GM12872 (cell line): ENCODE results near the gene ARRDC4.

Experiments
- TF ChIP-seq, protein P1 (sequence below): IDR thresholded peaks from 3 replicates; pipeline ENCODE4 v1.5.1; 2011; ENCODE audit warnings: low read depth, mild to moderate bottlenecking, low read length, moderate library complexity; ENCODE audit not compliant: insufficient read depth

The ARRDC4 gene

DNA sequence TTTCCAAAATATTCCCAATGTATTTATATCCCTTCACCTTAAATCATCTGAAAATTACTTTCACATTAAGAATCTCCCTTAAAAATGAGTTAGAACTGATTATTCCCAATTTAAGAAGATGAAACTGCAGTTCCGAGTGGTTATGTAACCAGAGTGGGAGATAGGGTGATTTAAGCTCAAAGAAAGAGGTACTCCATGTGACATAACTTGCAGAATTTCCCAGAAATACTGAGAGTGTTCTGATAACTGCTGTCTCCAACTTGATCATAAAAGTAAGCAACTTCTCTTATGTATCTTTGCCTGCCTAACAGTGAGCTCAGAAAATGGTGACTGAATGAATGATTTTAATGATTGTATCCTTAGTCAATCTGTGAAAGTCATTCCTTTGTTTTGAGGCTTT, 32.3 kb downstream of the ARRDC4 start:
- TF ChIP-seq, protein P1, sequence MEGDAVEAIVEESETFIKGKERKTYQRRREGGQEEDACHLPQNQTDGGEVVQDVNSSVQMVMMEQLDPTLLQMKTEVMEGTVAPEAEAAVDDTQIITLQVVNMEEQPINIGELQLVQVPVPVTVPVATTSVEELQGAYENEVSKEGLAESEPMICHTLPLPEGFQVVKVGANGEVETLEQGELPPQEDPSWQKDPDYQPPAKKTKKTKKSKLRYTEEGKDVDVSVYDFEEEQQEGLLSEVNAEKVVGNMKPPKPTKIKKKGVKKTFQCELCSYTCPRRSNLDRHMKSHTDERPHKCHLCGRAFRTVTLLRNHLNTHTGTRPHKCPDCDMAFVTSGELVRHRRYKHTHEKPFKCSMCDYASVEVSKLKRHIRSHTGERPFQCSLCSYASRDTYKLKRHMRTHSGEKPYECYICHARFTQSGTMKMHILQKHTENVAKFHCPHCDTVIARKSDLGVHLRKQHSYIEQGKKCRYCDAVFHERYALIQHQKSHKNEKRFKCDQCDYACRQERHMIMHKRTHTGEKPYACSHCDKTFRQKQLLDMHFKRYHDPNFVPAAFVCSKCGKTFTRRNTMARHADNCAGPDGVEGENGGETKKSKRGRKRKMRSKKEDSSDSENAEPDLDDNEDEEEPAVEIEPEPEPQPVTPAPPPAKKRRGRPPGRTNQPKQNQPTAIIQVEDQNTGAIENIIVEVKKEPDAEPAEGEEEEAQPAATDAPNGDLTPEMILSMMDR: no peak

DNA sequence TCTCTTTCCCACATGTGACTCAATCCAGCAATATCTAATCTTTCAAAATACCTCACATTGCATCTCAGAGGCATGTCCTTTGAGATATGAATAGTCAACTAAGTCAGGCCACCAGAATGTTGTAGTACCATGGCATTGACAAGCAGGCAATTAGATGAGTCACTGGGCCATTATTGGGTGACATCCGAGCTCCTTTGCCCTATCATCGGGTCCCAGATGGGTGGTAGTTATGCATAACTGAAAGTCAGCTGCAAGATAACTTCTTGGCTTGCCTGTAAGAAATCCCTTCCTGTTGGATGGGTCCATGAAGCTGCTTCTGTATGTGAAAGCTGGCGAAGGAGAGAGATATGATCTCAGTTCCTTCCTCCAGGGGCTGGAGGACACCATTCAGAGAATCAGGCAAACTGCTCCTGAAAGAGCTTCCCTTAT, 32.8 kb downstream of the ARRDC4 start:
- TF ChIP-seq, protein P1: no peak

DNA sequence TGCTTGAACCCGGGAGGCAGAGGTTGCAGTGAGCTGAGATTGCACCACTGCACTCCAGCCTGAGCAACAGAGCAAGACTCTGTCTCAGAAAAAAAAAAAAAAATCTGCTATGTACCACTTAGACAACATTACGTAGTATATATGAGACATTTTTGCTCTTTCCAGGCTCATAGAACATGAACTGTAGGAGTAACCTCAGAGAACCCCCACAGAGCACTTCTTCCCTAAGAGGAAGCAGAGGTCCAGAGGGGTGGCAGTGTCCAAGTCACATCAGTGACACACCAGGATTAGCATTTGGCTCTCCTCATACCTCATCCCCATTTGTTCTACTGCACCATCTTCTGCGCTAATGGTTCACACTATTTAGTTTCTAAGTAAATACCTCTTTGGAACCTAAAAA, 33.7 kb downstream of the ARRDC4 start:
- TF ChIP-seq, protein P1: no peak

DNA sequence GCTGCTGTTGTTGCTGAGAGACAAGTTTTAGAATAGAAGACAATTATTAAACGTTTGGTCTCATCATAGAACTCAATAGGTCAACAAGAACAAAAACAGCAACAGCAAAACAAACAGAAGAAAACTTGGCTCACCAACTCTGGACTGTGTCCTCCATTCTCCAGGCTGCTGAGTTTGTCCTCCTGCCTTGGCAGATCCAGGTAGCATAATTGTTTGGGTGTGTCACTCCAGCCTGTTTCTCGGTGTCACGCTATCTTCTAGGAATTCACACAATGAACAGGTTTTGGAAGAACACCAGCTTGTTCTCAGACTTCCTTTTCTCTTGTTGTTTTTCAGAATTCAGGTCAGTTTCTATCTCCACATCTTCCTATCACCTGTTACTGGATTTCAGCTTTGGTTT, 34.7 kb downstream of the ARRDC4 start:
- TF ChIP-seq, protein P1: no peak

DNA sequence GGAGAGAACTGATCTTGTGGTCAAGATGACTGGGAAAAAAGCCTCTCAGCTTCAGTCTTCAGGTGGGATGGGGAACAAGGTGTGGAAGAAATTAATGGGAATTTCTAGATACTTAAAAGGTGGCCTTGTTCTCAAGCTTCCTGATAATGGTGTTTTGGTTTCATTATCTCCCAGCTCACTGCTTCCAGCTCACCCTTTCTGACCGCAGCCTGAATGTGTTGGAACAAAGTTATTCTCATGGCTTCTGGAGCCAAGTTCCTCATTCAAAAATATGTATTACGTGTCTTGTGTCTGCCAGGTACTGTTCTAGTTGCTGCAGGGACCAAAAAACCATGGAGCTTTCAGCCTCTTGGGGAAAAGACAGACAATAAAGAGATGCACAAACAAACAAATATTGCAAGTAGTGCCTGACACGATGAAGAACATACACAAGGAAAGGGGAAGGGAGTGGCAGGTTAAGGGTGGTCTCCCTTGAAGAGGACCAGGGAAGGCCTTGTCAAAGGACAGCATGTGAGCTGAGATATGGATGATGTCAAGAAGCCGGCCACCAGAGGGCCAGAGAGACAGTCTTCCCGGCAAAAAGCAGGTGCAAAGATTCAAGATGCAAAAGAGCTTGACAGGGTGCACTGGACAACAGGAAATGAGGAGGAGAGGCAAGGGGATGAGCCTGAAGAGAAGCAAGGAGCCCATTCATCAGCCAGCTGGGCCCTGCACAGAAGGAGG, 35.5 kb downstream of the ARRDC4 start:
- TF ChIP-seq, protein P1: peak; percentile 35; the same call in 1 of the 3 replicates

DNA sequence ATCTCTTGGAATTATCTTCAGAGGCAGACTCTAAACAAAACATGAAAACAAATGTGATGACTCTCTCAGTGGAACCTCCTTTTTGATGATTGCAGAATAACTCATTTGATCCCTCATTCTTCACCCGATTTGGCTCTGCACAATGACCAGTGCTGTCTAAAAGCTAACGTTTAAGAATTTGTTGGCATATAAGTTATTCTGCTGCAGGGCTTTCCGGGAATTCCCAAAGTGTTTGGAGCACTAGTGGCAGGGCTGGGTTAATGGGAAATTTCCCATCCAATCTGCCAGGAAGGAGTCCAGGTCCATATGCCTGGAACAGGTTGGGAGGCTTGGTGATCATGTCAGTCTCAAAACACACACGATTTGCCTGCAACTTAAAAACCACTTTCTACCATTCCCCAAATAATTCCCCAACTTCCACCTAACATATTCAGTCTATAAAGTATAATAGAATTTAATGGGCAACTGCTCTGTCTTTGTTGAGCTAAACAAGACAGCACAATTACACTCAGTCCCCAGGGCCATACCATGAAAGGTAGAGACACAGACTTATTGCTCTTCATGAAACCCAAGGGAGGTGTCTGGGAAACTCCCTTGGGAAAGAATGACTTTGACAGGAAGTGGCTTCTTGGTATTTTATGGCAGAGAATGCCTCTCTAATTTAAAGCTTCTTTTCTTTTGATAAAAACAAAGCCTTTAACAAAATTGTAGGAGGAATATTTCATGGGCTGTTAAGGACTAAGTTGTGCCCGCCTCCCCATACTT, 38.0 kb downstream of the ARRDC4 start:
- TF ChIP-seq, protein P1: no peak

GRCh38 chr15:98000249-98001203, 40.0 kb downstream of the ARRDC4 start:
- TF ChIP-seq, protein P1: no peak
